Osteoblast (primary cell): Measurements from ENCODE around the gene PCDHA2. TPM values are rescaled to one million over a fixed set of nuclear protein-coding genes. Genes with fewer than 3 reads are reported as not detected.
"Not testable (repeated sequence)": the region's sequence is repeated elsewhere in the genome, so short reads cannot be mapped to it uniquely, and the experiment has no call there.

Source experiments
- DNase-seq: peaks from one replicate; pipeline ENCODE4 v3.0.0; 2011; ENCODE audit warnings: low spot score, mixed read lengths; ENCODE audit not compliant: insufficient read length; ENCODE audit errors: missing footprints
- H2AFZ ChIP-seq: 2 replicates; pipeline ENCODE4 v1.6.0; 2011; ENCODE audit warnings: mild to moderate bottlenecking, low read length
- H3K27ac ChIP-seq: 2 replicates; pipeline ENCODE4 v1.5.1; 2011; ENCODE audit warnings: mild to moderate bottlenecking, low read depth, low read length, moderate library complexity
- H3K27me3 ChIP-seq: 2 replicates; pipeline ENCODE4 v1.6.0; 2012; ENCODE audit warnings: mild to moderate bottlenecking, control low read depth, inconsistent platforms, low read length, moderate library complexity; ENCODE audit not compliant: insufficient read depth
- H3K36me3 ChIP-seq: 2 replicates; pipeline ENCODE4 v1.5.1; 2011; ENCODE audit warnings: mild to moderate bottlenecking, low read length, control low read depth, moderate library complexity; ENCODE audit not compliant: insufficient read depth
- H3K4me1 ChIP-seq: 2 replicates; pipeline ENCODE4 v1.5.1; 2011; ENCODE audit warnings: mild to moderate bottlenecking, low read length, control low read depth, moderate library complexity; ENCODE audit not compliant: insufficient read depth
- H3K4me2 ChIP-seq: 2 replicates; pipeline ENCODE4 v1.6.0; 2011; ENCODE audit warnings: mild to moderate bottlenecking, low read length; ENCODE audit not compliant: insufficient read depth
- H3K4me3 ChIP-seq: fragments of 200-600 bp; sonication (generic); 3 replicates; pipeline ENCODE4 v1.5.1; 2012; ENCODE audit warnings: mild to moderate bottlenecking, low read length, inconsistent platforms; ENCODE audit not compliant: insufficient read depth
- H3K79me2 ChIP-seq: 2 replicates; pipeline ENCODE4 v1.6.0; 2012; ENCODE audit warnings: mild to moderate bottlenecking, low read length, control low read depth, inconsistent platforms; ENCODE audit not compliant: insufficient read depth
- H3K9me3 ChIP-seq: 2 replicates; pipeline ENCODE4 v1.5.1; 2011; ENCODE audit warnings: low read depth, low read length, control low read depth
- H4K20me1 ChIP-seq: 2 replicates; pipeline ENCODE4 v1.6.0; 2012; ENCODE audit warnings: mild to moderate bottlenecking, low read length, control low read depth; ENCODE audit not compliant: insufficient read depth
- CTCF ChIP-seq: IDR thresholded peaks from 2 replicates; pipeline ENCODE4 v1.5.1; 2011; ENCODE audit warnings: mild to moderate bottlenecking, low read depth, low read length, moderate library complexity; ENCODE audit errors: extremely low read depth
- total RNA-seq: library from RNA; depleted of rRNA; stranded (reverse); fragments of >200 nt; gene quantifications from 2 replicates; pipeline ENCODE4 v1.2.3, GENCODE V29; 2012

The PCDHA2 gene
- total RNA-seq, 1 donor: under 0.01 TPM

GRCh38 chr5:140795259-140795641 lies 598 bp downstream of the PCDHA2 start:
- no peak overlapping the region for H3K4me3 ChIP-seq

GRCh38 chr5:140796072-140796717 lies 1.5 kb downstream of the PCDHA2 start:
- not testable (repeated sequence) for H3K9me3 ChIP-seq, H3K4me3 ChIP-seq, H3K79me2 ChIP-seq, H3K4me1 ChIP-seq, H3K4me2 ChIP-seq, H3K27me3 ChIP-seq, H4K20me1 ChIP-seq, H3K36me3 ChIP-seq, DNase-seq, H2AFZ ChIP-seq, H3K27ac ChIP-seq

More at GRCh38 chr5:140795259-140795641, 598 bp downstream of the PCDHA2 start:
- Histone ChIP-seq H2AFZ (no peak overlapping the region), H3K27me3 (no peaks in the 10 kb centered on the region), H3K27ac (no peak overlapping the region), H3K4me1 (no peaks in the 10 kb centered on the region), H3K4me2 (peak overlapping the region; percentile 2), H3K9me3 (no peaks in the 10 kb centered on the region), H3K36me3 (no peaks in the 10 kb centered on the region), H4K20me1 (no peaks in the 10 kb centered on the region), H3K79me2 (no peaks in the 10 kb centered on the region)
- peak; percentile 20 for TF ChIP-seq CTCF
- DNase-seq: peak; percentile 88

- no peak overlapping the region for H3K4me2 ChIP-seq
- no peak for TF ChIP-seq CTCF
- H3K4me1 ChIP-seq: no peaks in the 10 kb centered on the region
These were observed 2.1 kb downstream of the PCDHA2 start for GRCh38 chr5:140796718-140797095.

GRCh38 chr5:140800816-140801493 lies 6.3 kb downstream of the PCDHA2 start, which contains the start of gene PCDHA3:
TSS of gene PCDHA3 (plus strand) at chr5:140801057.
- Histone ChIP-seq H3K27me3 (no peaks in the 10 kb centered on the region), H2AFZ (peak within 1 kb of the TSS; percentile 59), H3K4me2 (peak within 1 kb of the TSS; percentile 71), H3K79me2 (no peaks in the 10 kb centered on the region), H3K9me3 (no peaks in the 10 kb centered on the region), H4K20me1 (no peaks in the 10 kb centered on the region), H3K36me3 (no peaks in the 10 kb centered on the region), H3K4me3 (peak within 1 kb of the TSS; percentile 62), H3K4me1 (no peaks in the 10 kb centered on the region), H3K27ac (no peak within 1 kb of the TSS)
- DNase-seq: peak; percentile 73
- peak; percentile 43 for TF ChIP-seq CTCF

More at GRCh38 chr5:140796718-140797095, 2.1 kb downstream of the PCDHA2 start:
- Histone ChIP-seq H2AFZ (no peak overlapping the region), H3K36me3 (no peaks in the 10 kb centered on the region), H3K27me3 (no peaks in the 10 kb centered on the region), H4K20me1 (no peaks in the 10 kb centered on the region), H3K27ac (no peak overlapping the region), H3K4me3 (no peak overlapping the region), H3K79me2 (no peaks in the 10 kb centered on the region), H3K9me3 (no peaks in the 10 kb centered on the region)
- DNase-seq: no peak
